ENCODE data around the gene TRIM16. TPM values are rescaled to one million over a fixed set of nuclear protein-coding genes. Genes with fewer than 3 reads are reported as not detected.
"Not testable (repeated sequence)": the region's sequence is repeated elsewhere in the genome, so short reads cannot be mapped to it uniquely, and the experiment has no call there.

Gene TRIM16
- total RNA-seq, 1 donor from 2014 or later, result 9.7 TPM

GRCh38 chr17:15649861-15650421 is 34.2 kb downstream of the TRIM16 start:
- H3K4me3 Mint-ChIP-seq, result no peak overlapping the region
- H3K9me3 Mint-ChIP-seq, result no peaks in the 10 kb centered on the region
- no peaks in the 10 kb centered on the region for H3K36me3 Mint-ChIP-seq (ENCODE audit: low read depth)
- no peak for ATAC-seq (ENCODE audit: low read depth)
- intact Hi-C loops (cut with micrococcal nuclease), result no loop called here
- no peak overlapping the region for H3K27ac Mint-ChIP-seq
- ChIA-PET POLR2A (no interaction called here), CTCF (no interaction called here)
- H3K27me3 Mint-ChIP-seq, result no peaks in the 10 kb centered on the region
- no peak for DNase-seq
- no peak for TF ChIP-seq CTCF (IDR thresholded peaks at IDR 0.05)
- peaks cover 3% of the 10 kb centered on the region for H3K4me1 Mint-ChIP-seq

- POLR2A ChIA-PET, result no interaction called here
- TF ChIP-seq CTCF (IDR thresholded peaks at IDR 0.05), result no peak
- Mint-ChIP-seq H3K27me3 (no peaks in the 10 kb centered on the region), H3K27ac (no peak overlapping the region), H3K4me1 (peaks cover 3% of the 10 kb centered on the region), H3K9me3 (no peaks in the 10 kb centered on the region), H3K4me3 (no peak overlapping the region), H3K36me3 (ENCODE audit: low read depth) (no peaks in the 10 kb centered on the region)
- ATAC-seq (ENCODE audit: low read depth), result no peak
- CTCF ChIA-PET, result no interaction called here
- intact Hi-C loops (cut with micrococcal nuclease), result no loop called here
- no peak for DNase-seq
These were observed 35.7 kb downstream of the TRIM16 start for GRCh38 chr17:15648386-15648785.

GRCh38 chr17:15645942-15646312 is 38.2 kb downstream of the TRIM16 start:
- H3K4me1 Mint-ChIP-seq; ATAC-seq (ENCODE audit: low read depth); H3K9me3 Mint-ChIP-seq; H3K27me3 Mint-ChIP-seq; H3K4me3 Mint-ChIP-seq; POLR2A ChIA-PET; H3K27ac Mint-ChIP-seq; CTCF ChIA-PET; intact Hi-C loops (cut with micrococcal nuclease); H3K36me3 Mint-ChIP-seq (ENCODE audit: low read depth); DNase-seq: not testable (repeated sequence)

GRCh38 chr17:15645099-15645941 is 38.8 kb downstream of the TRIM16 start:
- not testable (repeated sequence) for H3K27me3 Mint-ChIP-seq, H3K27ac Mint-ChIP-seq

GRCh38 chr17:15642505-15643251 is 41.4 kb downstream of the TRIM16 start:
- intact Hi-C loops (cut with micrococcal nuclease); H3K36me3 Mint-ChIP-seq (ENCODE audit: low read depth); ATAC-seq (ENCODE audit: low read depth); H3K4me1 Mint-ChIP-seq; H3K27me3 Mint-ChIP-seq; POLR2A ChIA-PET; H3K4me3 Mint-ChIP-seq; CTCF ChIA-PET; H3K9me3 Mint-ChIP-seq; H3K27ac Mint-ChIP-seq; DNase-seq: not testable (repeated sequence)

More at GRCh38 chr17:15645099-15645941, 38.8 kb downstream of the TRIM16 start:
- intact Hi-C loops (cut with micrococcal nuclease); H3K36me3 Mint-ChIP-seq (ENCODE audit: low read depth); POLR2A ChIA-PET; H3K4me1 Mint-ChIP-seq; H3K9me3 Mint-ChIP-seq; H3K4me3 Mint-ChIP-seq; ATAC-seq (ENCODE audit: low read depth); CTCF ChIA-PET; DNase-seq: not testable (repeated sequence)

- H3K36me3 Mint-ChIP-seq (ENCODE audit: low read depth); H3K4me3 Mint-ChIP-seq; intact Hi-C loops (cut with micrococcal nuclease); H3K27me3 Mint-ChIP-seq; DNase-seq; POLR2A ChIA-PET; ATAC-seq (ENCODE audit: low read depth); CTCF ChIA-PET; H3K27ac Mint-ChIP-seq; H3K9me3 Mint-ChIP-seq; H3K4me1 Mint-ChIP-seq: not testable (repeated sequence)
These were observed 42.1 kb downstream of the TRIM16 start for GRCh38 chr17:15642014-15642413.

- H3K27ac Mint-ChIP-seq; H3K9me3 Mint-ChIP-seq; ATAC-seq (ENCODE audit: low read depth); H3K27me3 Mint-ChIP-seq; intact Hi-C loops (cut with micrococcal nuclease); H3K4me3 Mint-ChIP-seq; POLR2A ChIA-PET; H3K4me1 Mint-ChIP-seq; DNase-seq; CTCF ChIA-PET: not testable (repeated sequence)
- peaks cover 18% of the 10 kb centered on the region for H3K36me3 Mint-ChIP-seq (ENCODE audit: low read depth)
These were observed 53.1 kb downstream of the TRIM16 start for GRCh38 chr17:15630930-15631453.

GRCh38 chr17:15629991-15630390 is 54.1 kb downstream of the TRIM16 start:
- intact Hi-C loops (cut with micrococcal nuclease); ATAC-seq (ENCODE audit: low read depth); POLR2A ChIA-PET; H3K27ac Mint-ChIP-seq; DNase-seq; CTCF ChIA-PET; H3K4me3 Mint-ChIP-seq; H3K27me3 Mint-ChIP-seq; H3K4me1 Mint-ChIP-seq; H3K9me3 Mint-ChIP-seq: not testable (repeated sequence)
- H3K36me3 Mint-ChIP-seq (ENCODE audit: low read depth), result peaks cover 18% of the 10 kb centered on the region

GRCh38 chr17:15623661-15624209 is 60.4 kb downstream of the TRIM16 start:
- ATAC-seq (ENCODE audit: low read depth), result not testable (repeated sequence)

GRCh38 chr17:15623255-15623654 is 60.9 kb downstream of the TRIM16 start:
- POLR2A ChIA-PET; intact Hi-C loops (cut with micrococcal nuclease); DNase-seq; H3K9me3 Mint-ChIP-seq; H3K27ac Mint-ChIP-seq; H3K27me3 Mint-ChIP-seq; H3K4me3 Mint-ChIP-seq; H3K4me1 Mint-ChIP-seq; CTCF ChIA-PET; H3K36me3 Mint-ChIP-seq (ENCODE audit: low read depth); ATAC-seq (ENCODE audit: low read depth): not testable (repeated sequence)

More at GRCh38 chr17:15623661-15624209, 60.4 kb downstream of the TRIM16 start:
- H3K4me3 Mint-ChIP-seq; intact Hi-C loops (cut with micrococcal nuclease); DNase-seq; H3K9me3 Mint-ChIP-seq; H3K4me1 Mint-ChIP-seq; H3K36me3 Mint-ChIP-seq (ENCODE audit: low read depth); POLR2A ChIA-PET; H3K27ac Mint-ChIP-seq; CTCF ChIA-PET; H3K27me3 Mint-ChIP-seq: not testable (repeated sequence)
